Right kidney (tissue), 1 donor: Measurements from ENCODE around the gene MED12L.

Experiments
- DNase-seq: peaks from one replicate; pipeline ENCODE4 v3.0.0-alpha.2; 2016

MED12L gene

GRCh38 chr3:151415289-151415688 lies 329.8 kb downstream of the MED12L start:
- DNase-seq: no peak

DNA sequence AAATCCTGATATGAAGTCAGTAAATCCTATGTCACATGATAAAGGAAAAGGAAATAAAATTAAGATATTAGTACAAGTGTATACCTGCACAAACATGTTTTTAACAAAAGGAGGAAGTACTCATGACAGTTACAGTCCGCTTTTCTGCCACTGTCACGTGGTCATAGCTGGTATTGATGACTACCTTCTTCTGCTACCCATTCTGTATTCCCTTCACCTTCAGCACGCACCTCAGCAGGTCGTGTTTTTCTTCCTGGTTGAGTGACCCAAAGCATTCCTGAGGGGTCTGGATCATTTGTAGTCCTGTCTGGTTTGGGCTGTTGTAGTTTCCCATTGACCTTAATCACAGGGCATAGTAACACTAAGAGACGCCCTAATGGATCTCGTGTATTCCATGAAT lies 334.3 kb downstream of the MED12L start:
- no peak for DNase-seq

DNA sequence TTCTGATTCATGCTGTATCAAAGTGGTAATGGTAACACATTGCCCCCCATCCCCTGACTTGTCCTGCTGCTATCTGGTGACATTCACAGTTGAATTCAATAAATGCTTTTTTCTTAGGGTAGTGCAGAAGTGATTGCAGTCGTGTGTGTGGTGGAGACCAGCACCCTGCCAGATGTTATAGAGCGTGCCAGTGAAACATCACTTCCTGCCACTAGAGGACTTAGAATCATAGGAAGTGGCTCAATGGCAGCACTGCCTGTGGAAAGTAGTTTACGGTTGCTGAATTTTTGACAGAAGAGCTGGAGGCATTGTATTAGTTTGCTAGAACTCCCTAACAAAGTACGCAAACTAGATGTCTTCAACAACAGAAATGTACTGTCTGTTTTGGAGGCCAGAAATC lies 336.5 kb downstream of the MED12L start:
- no peak for DNase-seq

- no peak for DNase-seq
Measured at GRCh38 chr3:151423091-151423490, 337.6 kb downstream of the MED12L start.

DNA sequence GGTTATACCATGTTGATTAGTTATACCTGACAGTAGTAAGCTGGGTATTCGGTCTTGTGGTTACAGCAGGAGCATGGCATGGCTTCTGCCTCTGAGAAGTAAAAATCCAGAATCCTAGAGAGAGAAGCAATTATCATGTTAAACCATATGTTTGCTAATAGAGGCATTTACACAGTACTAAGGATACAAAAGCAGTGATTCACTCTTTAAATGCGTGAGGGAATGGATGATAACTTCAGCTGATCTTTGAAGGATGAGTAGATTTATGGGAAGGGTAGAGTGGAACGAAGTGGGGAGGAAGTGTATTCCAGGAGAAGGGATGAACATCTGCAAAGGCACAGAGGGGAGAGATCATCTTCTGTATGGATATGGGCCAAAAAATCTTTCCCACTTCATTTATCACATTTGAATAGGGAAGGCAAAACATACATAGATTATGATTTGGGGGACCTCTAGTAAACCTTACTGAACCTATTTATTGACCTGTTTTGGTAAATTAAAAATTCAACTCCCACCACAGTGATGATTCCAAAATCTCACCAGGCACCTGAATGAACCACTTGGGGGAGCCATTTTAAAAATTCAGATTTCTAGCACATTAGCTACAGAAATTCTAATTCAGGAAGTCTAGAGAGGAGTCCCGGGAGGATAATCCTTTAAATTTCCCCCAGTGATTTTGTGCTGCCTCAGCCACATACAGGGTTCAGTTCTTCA lies 340.3 kb downstream of the MED12L start:
- no peak for DNase-seq

DNA sequence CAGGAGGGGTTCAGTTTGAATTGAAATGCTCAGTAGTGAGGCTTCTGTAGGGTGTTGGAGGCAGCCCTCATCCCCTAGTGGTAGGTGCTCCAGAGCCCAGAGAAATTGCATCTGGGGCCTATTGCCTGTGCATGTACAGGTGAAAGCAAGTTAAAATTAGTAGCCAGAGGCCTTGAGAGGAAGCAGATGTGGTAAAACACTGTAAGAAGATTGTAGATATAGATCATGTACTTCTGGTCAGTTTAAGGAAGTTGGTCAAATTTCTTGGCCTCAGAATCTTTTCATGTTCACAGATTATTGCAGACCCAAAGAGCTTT lies 340.8 kb downstream of the MED12L start:
- no peak for DNase-seq

GRCh38 chr3:151428386-151428785 lies 342.9 kb downstream of the MED12L start:
- no peak for DNase-seq

- DNase-seq: no peak
Measured at GRCh38 chr3:151430821-151431484, 345.5 kb downstream of the MED12L start.

- DNase-seq: no peak
Measured at GRCh38 chr3:151431940-151432339, 346.5 kb downstream of the MED12L start.

- DNase-seq: no peak
Measured at GRCh38 chr3:151432616-151433372, 347.3 kb downstream of the MED12L start.

DNA sequence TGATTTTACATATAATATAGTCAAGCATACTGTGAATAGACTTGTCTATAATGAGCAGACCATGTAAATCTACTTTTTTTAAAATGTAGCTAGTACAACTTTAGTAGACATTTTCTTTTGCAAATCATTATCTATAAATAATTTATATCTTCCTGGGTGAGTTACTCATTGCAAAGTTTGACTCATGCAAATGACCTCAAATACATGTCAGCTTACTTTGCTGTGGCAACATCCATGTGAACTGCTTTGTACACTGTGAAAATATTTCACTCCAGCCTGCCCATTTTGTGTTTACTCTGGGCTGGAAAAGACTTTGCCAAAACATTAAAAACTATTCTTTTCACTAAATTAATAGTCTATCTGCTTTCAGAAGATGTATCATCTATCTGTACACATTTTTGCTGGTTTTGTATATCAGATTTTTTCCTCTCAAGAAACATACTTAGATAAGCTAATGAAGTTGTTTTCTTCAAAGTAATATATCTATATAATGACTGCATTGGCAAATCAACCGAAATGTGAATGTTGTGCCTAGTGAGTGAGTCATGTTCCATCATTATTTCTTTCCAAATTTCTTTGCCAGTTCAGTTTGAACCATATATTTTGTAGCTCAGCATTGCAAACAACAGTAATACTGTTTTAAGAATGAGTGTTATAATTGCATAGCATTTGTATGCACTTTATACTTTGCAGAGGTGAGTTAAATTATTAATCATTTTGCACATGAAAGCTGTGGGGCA lies 348.9 kb downstream of the MED12L start:
- DNase-seq: no peak

DNA sequence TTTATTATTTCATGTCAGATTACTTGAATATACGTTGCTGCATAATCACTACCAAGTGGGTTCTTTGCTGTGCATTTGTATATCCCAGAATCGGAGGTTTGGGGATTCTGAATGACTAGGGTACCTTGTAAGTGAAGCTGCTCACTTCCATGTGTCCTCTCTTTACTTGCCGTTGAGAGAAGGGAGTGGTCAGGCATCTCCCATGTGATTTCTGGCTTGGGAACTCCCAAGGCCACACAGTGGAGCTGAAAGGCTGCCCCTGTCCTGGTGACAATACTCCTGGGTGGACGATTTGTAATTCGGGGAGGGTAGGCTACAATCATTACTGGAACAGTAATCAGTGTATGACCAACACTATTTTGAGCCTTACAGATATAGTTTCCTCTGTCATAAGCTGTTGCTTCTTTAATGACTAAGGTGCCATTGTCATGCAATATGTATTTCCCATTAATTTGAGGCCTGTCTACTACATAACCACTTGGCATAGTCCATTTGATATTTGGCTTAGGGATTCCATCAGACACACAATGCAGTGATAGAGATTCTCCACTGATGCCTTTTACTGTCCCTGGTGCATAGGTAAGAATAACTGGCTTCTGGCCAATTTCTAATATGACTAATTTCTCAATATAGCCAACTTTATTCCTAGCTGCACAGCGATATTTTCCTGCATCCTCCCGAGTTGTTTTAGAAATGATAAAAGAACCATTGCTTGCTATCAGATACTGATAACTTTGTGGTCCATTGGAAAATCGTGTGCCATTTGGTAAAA lies 351.4 kb downstream of the MED12L start:
- no peak for DNase-seq

GRCh38 chr3:151437906-151438305 lies 352.4 kb downstream of the MED12L start:
- no peak for DNase-seq

- DNase-seq: peak; percentile 18
Measured at GRCh38 chr3:151439652-151440125, 354.2 kb downstream of the MED12L start.

- DNase-seq: no peak
Measured at GRCh38 chr3:151440940-151441339, 355.5 kb downstream of the MED12L start.

DNA sequence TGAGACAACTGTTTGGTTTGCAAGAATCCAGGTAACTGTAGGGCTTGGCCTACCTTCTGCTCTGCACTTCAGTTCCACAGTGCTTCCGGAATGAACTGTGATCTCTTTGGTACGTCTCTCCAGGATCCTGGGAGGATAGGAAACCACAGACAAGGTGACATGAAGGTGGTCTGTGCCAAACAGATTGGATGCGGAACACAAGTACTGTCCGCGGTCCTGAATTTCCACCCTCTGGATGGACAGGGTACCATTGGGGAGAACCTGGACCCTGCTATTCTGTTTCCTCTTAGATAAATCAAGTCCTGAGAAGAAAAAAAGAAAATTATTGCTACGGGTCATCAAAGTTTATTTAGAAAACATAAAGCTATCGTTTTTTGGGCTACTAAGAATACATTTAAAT lies 358.1 kb downstream of the MED12L start:
- peak; percentile 16 for DNase-seq

DNA sequence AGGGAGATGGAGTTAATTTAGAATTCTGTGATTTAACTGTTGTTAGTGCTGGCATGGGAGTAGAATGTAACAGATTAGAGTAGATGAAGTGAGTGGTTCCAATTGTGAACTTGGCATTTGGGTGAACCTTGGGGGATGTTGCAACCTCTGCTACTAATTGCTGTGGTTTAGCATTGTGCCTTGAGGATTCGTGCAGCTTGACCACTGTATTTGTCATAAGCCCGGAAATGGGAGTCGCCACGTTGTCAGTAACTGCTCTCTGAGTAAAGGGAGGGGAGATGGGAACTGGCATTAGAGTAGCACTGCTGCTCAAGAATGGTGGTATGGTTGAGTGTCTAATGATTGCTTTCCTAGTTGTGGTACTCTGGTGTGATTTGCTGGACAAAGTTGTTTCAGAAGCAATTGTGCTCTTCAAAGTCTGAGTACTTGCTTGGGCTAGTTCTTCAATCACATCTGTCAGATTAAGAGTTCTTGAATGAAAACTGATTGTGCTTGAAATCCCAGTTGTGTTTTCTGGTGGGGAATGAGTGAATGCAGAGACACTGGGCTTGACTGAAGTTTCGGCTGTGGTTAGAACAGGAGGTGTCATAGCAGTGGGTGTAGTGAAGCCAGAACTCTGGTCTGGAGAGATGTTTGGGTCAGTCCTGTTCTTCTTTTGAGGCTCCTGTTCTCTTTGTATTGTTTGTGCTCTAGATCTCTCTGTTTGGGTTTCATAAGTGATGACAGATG lies 360.0 kb downstream of the MED12L start:
- DNase-seq: no peak

- no peak for DNase-seq
Measured at GRCh38 chr3:151446002-151446340, 360.5 kb downstream of the MED12L start.

DNA sequence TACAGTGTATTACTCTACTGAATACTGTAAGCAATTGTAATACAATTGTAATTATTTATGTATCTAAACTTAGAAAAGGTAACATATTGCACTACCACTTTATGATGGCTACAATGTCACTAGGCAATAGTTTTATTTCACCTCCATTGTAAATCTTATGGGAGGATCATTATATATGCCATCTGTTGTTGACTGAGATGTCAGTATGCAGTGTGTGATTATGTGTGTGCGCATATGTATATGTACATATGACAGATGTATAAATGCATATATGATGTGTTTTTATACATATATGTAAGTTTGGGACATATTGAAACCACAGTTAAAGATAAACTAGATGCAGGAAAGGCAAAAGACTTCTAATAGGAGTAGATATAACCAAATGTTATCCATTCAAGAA lies 366.9 kb downstream of the MED12L start:
- DNase-seq: no peak

- no peak for DNase-seq
Measured at GRCh38 chr3:151452841-151453240, 367.4 kb downstream of the MED12L start.

DNA sequence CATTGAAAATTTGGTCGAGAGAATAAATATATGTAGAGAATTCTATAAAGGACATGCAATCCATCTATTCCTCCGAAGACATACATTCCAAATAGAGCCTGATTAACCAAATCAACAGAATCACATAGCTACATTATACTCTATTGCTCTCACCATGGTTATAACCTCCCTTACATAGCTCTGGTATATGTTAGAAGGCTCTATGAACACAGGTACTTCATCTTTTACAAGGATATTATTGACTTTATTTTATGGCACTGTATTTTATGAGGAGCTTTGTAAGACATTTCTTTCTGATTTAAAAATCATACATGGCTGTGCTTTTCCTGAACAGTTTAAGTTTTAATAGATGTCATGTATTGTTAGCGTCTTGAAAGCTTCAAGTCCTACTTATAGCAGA lies 370.6 kb downstream of the MED12L start:
- no peak for DNase-seq
